CD4-positive, alpha-beta T cell treated with Interleukin-6 at 100 ng/mL for 8 hours (primary cell): ENCODE data around the gene SMIM14.
"Not testable (repeated sequence)": the region's sequence is repeated elsewhere in the genome, so short reads cannot be mapped to it uniquely, and the experiment has no call there.

Source experiments
- DNase-seq: peaks from one replicate; pipeline ENCODE4 v3.0.0-alpha.2; 2020; ENCODE audit warnings: mixed read lengths, low spot score

The SMIM14 gene

GRCh38 chr4:39596971-39597370, 41.7 kb downstream of the SMIM14 start:
- no peak for DNase-seq

- DNase-seq, result no peak
Measured at GRCh38 chr4:39591290-39591689, 47.4 kb downstream of the SMIM14 start.

GRCh38 chr4:39587881-39588280, 50.8 kb downstream of the SMIM14 start:
- no peak for DNase-seq

- no peak for DNase-seq
Measured at GRCh38 chr4:39574946-39575345, 63.7 kb downstream of the SMIM14 start.

GRCh38 chr4:39571504-39571903, 67.2 kb downstream of the SMIM14 start:
- DNase-seq, result no peak

GRCh38 chr4:39571054-39571453, 67.6 kb downstream of the SMIM14 start:
- DNase-seq, result no peak

GRCh38 chr4:39569209-39569608, 69.5 kb downstream of the SMIM14 start:
- DNase-seq, result no peak

GRCh38 chr4:39568805-39569204, 69.9 kb downstream of the SMIM14 start:
- DNase-seq, result no peak

GRCh38 chr4:39565878-39566600, 72.6 kb downstream of the SMIM14 start:
- no peak for DNase-seq

- no peak for DNase-seq
Measured at GRCh38 chr4:39563346-39563847, 75.3 kb downstream of the SMIM14 start.

- no peak for DNase-seq
Measured at GRCh38 chr4:39562792-39563191, 75.9 kb downstream of the SMIM14 start.

- no peak for DNase-seq
Measured at GRCh38 chr4:39559626-39560025, 79.0 kb downstream of the SMIM14 start.

- DNase-seq, result no peak
Measured at GRCh38 chr4:39555472-39555871, 83.2 kb downstream of the SMIM14 start.

- DNase-seq, result no peak
Measured at GRCh38 chr4:39548425-39549067, 90.1 kb downstream of the SMIM14 start.

GRCh38 chr4:39544580-39545315, 93.9 kb downstream of the SMIM14 start:
- DNase-seq, result no peak

GRCh38 chr4:39544080-39544479, 94.6 kb downstream of the SMIM14 start:
- not testable (repeated sequence) for DNase-seq

GRCh38 chr4:39543034-39543433, 95.6 kb downstream of the SMIM14 start:
- DNase-seq, result no peak

- DNase-seq, result no peak
Measured at GRCh38 chr4:39542611-39543012, 96.1 kb downstream of the SMIM14 start.

GRCh38 chr4:39541987-39542610, 96.6 kb downstream of the SMIM14 start:
- DNase-seq, result no peak

- no peak for DNase-seq
Measured at GRCh38 chr4:39539089-39539611, 99.5 kb downstream of the SMIM14 start.

GRCh38 chr4:39533541-39533940, 105.1 kb downstream of the SMIM14 start:
- DNase-seq, result no peak

GRCh38 chr4:39532237-39532636, 106.4 kb downstream of the SMIM14 start:
- DNase-seq, result not testable (repeated sequence)
